ENCODE results near the gene COL27A1.

Gene COL27A1

DNA sequence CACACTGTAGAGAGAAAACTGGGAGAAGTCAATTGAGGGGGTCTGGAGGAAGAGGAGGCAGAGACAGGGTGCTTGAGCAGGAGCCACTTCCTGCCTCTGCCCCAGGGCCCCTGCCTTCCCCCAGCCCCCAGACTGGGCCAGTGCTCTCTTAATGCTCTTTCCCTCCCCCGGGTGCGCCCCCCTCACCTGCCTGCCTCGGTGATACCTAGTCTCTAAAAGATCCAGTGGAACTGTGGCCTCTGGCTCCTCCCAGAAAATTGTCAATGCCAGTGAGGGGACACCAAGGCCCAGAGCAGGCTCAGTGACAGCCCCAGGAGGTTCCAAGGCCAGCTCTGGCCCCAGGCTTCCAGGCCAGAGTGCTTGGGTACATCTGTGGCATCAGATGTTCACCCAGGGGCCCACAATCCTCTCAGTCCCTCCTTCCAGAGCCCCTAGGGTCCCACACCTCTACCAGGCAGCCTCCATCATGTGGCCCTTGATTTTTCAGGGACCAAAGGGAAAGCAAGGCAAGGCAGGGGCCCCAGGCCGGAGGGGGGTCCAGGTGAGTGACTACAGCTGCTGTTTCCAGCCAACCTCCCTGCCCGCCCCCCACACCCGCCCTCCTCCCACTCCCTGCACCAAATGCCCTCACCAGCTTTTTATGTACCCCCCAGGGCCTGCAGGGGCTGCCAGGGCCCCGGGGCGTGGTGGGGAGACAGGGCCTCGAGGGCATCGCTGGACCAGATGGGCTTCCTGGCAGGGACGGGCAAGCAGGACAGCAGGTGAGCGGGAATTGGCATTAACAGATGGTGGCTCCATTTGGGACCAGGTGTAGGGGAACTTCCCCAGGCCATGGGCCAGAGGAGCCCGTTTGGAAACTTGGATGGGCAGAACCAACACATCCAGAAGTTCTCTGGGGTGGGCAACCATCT is 134.5 kb downstream of the COL27A1 start:
- Histone ChIP-seq H3K4me3 (no peak overlapping the region), H3K4me1 (no peaks in the 10 kb centered on the region), H3K27me3 (ENCODE audit: low read depth) (no peaks in the 10 kb centered on the region; the same call in 1 of the 2 replicates), H3K36me3 (replicated peaks) (peaks cover 38% of the 10 kb centered on the region), H3K9me3 (0 out of 2 replicates have a peak, but pooled peaks cover 5% of the 10 kb centered on the region)
- no peak for DNase-seq (ENCODE audit: low spot score in 2 of 2)
- in situ Hi-C loops (cut with MboI; ENCODE audit: low sequenced_read_pairs) = loop anchor here (10.0 to 25.0 kb wide), 2 partner anchors 195 to 553 kb away; partner anchors contain the start of gene KIF12

DNA sequence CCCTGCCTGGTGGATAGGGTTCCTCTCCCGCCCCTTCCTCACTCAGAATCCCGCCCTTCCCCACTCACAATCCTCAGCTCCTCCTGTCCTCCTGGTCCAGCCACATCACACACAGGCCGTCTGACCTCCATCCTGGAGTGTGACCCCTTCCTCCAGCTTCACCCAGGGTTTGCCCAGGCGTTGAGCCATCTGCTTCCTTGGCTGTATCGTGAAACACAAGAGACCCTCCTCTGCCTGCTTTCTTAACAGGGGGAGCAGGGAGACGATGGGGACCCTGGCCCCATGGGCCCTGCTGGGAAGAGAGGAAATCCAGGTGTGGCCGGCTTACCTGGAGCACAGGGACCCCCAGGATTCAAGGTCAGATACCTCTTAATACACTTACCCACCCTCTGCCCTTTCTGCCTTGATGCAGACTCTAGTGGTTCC is 135.2 kb downstream of the COL27A1 start:
- Histone ChIP-seq H3K9me3 (0 out of 2 replicates have a peak, but pooled peaks cover 5% of the 10 kb centered on the region), H3K36me3 (replicated peaks) (peaks cover 43% of the 10 kb centered on the region), H3K4me3 (no peak overlapping the region), H3K27me3 (ENCODE audit: low read depth) (no peaks in the 10 kb centered on the region; the same call in 1 of the 2 replicates), H3K4me1 (no peaks in the 10 kb centered on the region)
- DNase-seq (ENCODE audit: low spot score in 2 of 2) = no peak
- in situ Hi-C loops (cut with MboI; ENCODE audit: low sequenced_read_pairs) = loop anchor here (25.0 kb wide), 1 partner anchor 553 kb away; no protein-coding TSS in a partner anchor

DNA sequence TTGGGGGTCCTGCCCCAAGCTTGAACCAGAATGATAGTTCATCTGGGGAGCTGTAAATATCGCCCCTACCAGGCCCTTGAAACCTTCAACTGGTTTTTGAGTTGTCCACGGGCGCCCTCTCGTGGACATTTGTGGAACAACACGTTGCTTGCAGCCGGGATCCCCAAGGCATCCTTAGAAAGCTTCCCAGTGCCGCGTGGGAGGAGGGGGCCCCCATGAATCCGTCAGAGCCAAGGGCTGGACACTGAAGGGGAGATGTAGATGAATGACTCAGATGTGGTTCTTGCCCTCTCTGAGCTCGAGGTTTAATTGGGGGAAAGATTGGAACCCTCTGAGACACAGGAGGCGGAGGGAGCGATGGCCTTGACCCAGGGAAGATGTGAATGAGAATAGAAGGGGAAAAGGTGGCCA is 135.7 kb downstream of the COL27A1 start:
- H3K9me3 ChIP-seq = 0 out of 2 replicates have a peak, but pooled peaks cover 5% of the 10 kb centered on the region
- no peaks in the 10 kb centered on the region; the same call in 1 of the 2 replicates for H3K27me3 ChIP-seq (ENCODE audit: low read depth)
- in situ Hi-C loops (cut with MboI; ENCODE audit: low sequenced_read_pairs) = loop anchor here (25.0 kb wide), 1 partner anchor 554 kb away; no protein-coding TSS in a partner anchor
- peaks cover 48% of the 10 kb centered on the region for H3K36me3 ChIP-seq (replicated peaks)
- H3K4me3 ChIP-seq = no peak overlapping the region
- DNase-seq (ENCODE audit: low spot score in 2 of 2) = peak; percentile 33 to 81
- no peaks in the 10 kb centered on the region for H3K4me1 ChIP-seq

DNA sequence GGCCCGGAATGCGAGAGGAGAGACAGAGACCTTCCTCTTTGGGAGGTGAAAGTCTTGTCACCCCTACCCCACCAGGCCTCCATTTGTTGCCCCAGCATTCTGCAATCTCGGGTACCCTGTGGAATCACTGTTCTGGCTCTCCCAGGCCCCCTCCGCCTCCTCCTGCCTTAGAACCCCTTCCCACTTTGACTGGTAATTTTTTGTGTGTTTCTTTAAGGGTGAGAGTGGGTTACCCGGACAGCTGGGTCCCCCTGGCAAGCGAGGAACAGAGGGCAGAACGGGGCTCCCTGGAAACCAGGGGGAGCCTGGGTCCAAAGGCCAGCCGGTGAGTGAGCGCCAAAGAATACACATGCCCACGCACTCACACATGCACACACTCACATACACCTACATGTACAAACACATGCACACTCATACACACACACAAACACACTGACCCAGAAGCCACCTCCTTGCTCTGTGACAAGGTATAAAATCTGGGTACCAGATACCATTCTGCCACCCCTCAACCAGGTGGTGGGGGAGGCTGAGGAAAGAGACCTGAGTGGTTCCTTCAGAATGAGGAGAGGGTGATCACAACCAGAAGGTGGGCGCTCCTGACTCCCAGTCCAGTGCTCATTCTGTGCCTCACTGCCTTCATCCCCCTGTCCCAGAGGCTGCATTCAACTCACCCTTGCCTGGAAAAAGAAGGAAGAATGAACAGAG is 136.7 kb downstream of the COL27A1 start:
- Histone ChIP-seq H3K9me3 (0 out of 2 replicates have a peak, but pooled peaks cover 5% of the 10 kb centered on the region), H3K36me3 (replicated peaks) (peaks cover 57% of the 10 kb centered on the region), H3K4me1 (no peaks in the 10 kb centered on the region), H3K27me3 (ENCODE audit: low read depth) (no peaks in the 10 kb centered on the region; the same call in 1 of the 2 replicates), H3K4me3 (no peak overlapping the region)
- DNase-seq (ENCODE audit: low spot score in 2 of 2) = peak in 1 of 2 experiments; percentile 2
- in situ Hi-C loops (cut with MboI; ENCODE audit: low sequenced_read_pairs) = loop anchor here (25.0 kb wide), 1 partner anchor 555 kb away; no protein-coding TSS in a partner anchor

DNA sequence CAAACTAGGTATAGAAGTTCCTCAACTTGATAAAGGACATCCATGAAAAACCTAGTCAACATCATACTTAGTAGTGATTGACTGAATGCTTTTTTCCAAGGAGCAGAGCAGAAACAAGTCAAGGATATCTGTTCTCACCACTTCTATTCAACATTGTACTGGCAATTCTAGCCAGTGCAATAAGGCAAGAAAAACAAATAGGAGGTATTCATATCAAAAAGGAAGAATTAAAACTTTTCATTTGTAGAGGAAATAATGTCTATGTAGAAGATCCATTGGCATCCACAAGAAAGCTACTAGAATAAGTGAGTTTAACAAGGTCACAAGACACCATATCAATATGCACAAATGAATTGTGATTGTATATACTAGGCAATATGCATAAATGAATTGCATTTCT is 139.3 kb downstream of the COL27A1 start:
- peaks cover 69% of the 10 kb centered on the region for H3K36me3 ChIP-seq (replicated peaks)
- in situ Hi-C loops (cut with MboI; ENCODE audit: low sequenced_read_pairs) = loop anchor here (25.0 kb wide), 1 partner anchor 557 kb away; no protein-coding TSS in a partner anchor
- no peaks in the 10 kb centered on the region for H3K4me1 ChIP-seq
- H3K9me3 ChIP-seq = 0 out of 2 replicates have a peak, but pooled peaks cover 5% of the 10 kb centered on the region
- no peak for DNase-seq (ENCODE audit: low spot score in 2 of 2)
- H3K4me3 ChIP-seq = no peak overlapping the region
- H3K27me3 ChIP-seq (ENCODE audit: low read depth) = no peaks in the 10 kb centered on the region; the same call in 1 of the 2 replicates

DNA sequence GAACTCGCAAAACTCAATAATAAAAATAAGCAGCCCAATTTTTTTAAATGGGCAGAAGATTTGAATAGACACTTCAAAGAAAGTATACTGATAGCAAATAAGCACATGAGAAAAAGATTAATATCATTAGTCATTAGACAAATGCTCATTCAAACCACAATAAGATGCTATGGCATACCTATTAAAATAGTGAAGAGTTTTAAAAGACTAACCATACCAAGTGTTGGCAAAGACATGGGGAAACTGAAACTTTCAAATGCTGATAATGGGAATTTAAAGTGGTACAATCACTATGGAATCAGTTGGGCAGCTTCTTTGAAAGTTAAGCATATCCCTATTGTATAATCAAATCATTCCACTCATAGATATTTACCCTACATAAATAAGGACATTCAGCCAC is 141.0 kb downstream of the COL27A1 start:
- Histone ChIP-seq H3K4me3 (no peak overlapping the region), H3K4me1 (no peaks in the 10 kb centered on the region), H3K27me3 (ENCODE audit: low read depth) (no peaks in the 10 kb centered on the region; the same call in 1 of the 2 replicates), H3K9me3 (0 out of 2 replicates have a peak, but pooled peaks cover 5% of the 10 kb centered on the region), H3K36me3 (replicated peaks) (peaks cover 67% of the 10 kb centered on the region)
- in situ Hi-C loops (cut with MboI; ENCODE audit: low sequenced_read_pairs) = loop anchor here (25.0 kb wide), 1 partner anchor 559 kb away; no protein-coding TSS in a partner anchor
- DNase-seq (ENCODE audit: low spot score in 2 of 2) = no peak

DNA sequence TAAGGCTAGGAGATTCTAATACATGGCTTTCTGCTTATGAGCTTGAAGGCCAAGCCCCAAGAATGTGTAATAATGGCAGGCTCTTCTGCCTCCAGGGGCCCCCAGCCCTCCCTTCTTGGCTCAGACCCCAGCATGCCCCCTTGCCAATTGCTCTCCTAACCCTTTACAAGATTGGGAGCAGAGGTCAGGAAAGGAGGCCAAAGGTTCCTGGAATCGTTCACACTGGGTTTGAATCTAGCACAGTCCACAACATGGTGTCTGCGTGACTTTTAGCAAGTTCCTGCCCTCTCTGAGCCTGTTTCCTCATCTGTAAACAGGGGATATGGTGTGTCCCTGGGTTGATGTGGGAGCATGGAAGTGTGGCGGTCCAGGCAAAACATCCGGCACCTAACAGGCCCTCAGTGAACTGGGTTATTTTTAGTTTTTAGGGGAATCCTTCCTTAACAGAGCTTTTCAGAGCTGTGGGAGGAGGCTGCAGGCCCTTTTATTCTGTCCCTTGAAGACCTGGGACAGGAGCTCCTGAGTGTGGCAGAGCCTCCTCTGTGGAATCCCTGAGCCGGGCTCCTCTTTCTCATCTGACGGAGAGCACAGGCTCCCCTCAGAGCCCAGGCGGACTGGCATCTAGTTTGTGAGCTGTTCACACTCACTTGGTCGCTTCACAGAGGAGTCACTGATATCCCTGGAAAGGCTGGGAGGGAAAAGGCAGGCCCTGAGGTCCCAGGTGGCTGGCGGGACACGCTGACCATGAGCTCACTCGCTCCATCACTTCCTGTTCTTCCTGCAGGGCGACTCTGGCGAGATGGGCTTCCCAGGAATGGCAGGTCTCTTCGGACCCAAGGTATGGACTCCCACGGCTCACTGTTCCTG is 144.2 kb downstream of the COL27A1 start:
- peak in 1 of 2 experiments; percentile 6 for DNase-seq (ENCODE audit: low spot score in 2 of 2)
- 0 out of 2 replicates have a peak, but pooled peaks cover 3% of the 10 kb centered on the region for H3K9me3 ChIP-seq
- H3K4me3 ChIP-seq = no peak overlapping the region
- no peaks in the 10 kb centered on the region; the same call in 1 of the 2 replicates for H3K27me3 ChIP-seq (ENCODE audit: low read depth)
- H3K36me3 ChIP-seq (replicated peaks) = peaks cover 45% of the 10 kb centered on the region
- in situ Hi-C loops (cut with MboI; ENCODE audit: low sequenced_read_pairs) = loop anchor here (25.0 kb wide), 1 partner anchor 562 kb away; no protein-coding TSS in a partner anchor
- no peaks in the 10 kb centered on the region for H3K4me1 ChIP-seq

DNA sequence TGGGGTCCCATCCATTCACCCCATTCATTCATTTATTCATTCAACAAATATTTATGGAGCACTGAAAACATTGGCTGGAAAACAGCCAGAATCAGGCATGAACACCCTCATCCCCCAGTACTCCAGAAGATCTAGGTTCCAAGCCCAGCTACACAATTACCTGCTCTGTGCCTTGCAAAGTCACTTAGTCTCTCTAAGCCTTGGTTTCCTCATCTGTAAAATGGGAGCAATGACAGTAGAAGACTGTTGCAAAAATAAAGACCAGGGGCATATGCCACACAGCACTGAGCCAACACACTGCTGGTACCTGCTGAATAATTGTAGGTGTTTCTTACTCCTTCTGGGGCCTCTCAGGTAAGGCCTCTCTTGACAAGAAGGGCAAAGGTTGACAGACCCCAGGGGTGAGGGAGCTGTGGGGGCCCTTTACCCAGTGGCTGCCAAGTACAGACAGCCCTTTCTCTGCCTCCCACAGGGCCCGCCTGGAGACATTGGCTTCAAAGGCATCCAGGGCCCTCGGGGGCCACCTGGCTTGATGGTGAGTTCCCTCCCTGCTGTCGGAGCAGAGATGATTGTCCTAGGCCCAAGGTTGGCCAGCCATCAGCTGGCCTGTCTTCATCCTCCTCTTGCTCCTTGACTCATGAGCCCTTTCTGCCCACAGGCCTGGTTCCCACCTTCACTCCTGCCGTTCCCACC is 145.0 kb downstream of the COL27A1 start:
- Histone ChIP-seq H3K27me3 (ENCODE audit: low read depth) (no peaks in the 10 kb centered on the region), H3K36me3 (replicated peaks) (peaks cover 37% of the 10 kb centered on the region), H3K4me1 (no peaks in the 10 kb centered on the region), H3K4me3 (no peak overlapping the region), H3K9me3 (no peaks in the 10 kb centered on the region)
- in situ Hi-C loops (cut with MboI; ENCODE audit: low sequenced_read_pairs) = no loop called here
- peak in 1 of 2 experiments; percentile 5 for DNase-seq (ENCODE audit: low spot score in 2 of 2)

DNA sequence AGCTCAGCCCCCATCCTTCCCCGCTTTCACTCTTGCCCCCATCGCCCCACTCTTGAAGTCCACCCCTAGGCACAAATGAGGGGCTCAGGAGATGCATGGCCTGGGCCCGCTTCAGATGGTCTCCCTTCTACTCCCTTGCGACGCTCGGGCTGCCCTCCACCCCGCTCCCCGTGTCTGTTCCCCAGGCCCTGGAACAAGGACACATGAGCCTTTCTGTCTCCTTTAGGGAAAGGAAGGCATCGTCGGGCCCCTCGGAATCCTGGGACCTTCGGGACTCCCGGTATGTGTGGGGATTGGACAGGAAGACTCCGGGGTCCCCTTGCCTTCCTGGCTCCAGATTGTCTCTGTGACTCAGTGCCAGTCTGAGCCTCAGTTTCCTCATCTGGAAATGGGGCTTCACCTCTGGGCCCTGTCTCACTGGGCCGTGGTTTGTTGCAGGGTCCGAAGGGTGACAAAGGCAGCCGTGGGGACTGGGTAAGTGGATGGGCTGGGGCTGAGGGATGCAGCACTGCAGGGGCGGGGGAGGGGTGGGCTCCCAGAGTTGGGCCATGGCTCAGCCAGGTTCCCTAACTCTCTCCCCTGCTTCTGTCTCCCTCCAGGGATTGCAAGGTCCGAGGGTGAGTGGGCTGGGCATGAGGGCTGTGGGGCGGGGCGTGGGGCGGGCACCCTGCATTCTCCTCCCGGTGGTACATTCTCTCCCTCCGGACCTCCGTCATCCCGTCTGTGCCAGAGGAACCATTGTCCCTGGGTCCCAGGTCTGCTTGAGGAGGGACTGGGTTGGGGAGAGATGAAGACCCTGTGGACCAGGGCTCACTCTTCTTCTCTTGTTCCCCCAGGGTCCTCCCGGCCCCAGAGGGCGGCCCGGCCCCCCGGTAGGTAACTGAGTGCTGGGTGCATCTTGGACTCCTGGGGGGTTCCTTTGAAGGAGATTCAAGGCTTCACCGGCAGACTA is 145.8 kb downstream of the COL27A1 start:
- H3K36me3 ChIP-seq (replicated peaks) = peaks cover 29% of the 10 kb centered on the region
- H3K27me3 ChIP-seq (ENCODE audit: low read depth) = no peaks in the 10 kb centered on the region
- peaks cover 3% of the 10 kb centered on the region; the same call in 1 of the 2 replicates for H3K4me1 ChIP-seq
- peak in 1 of 2 experiments; percentile 5 for DNase-seq (ENCODE audit: low spot score in 2 of 2)
- no peaks in the 10 kb centered on the region for H3K9me3 ChIP-seq
- no peak overlapping the region for H3K4me3 ChIP-seq
- in situ Hi-C loops (cut with MboI; ENCODE audit: low sequenced_read_pairs) = no loop called here

DNA sequence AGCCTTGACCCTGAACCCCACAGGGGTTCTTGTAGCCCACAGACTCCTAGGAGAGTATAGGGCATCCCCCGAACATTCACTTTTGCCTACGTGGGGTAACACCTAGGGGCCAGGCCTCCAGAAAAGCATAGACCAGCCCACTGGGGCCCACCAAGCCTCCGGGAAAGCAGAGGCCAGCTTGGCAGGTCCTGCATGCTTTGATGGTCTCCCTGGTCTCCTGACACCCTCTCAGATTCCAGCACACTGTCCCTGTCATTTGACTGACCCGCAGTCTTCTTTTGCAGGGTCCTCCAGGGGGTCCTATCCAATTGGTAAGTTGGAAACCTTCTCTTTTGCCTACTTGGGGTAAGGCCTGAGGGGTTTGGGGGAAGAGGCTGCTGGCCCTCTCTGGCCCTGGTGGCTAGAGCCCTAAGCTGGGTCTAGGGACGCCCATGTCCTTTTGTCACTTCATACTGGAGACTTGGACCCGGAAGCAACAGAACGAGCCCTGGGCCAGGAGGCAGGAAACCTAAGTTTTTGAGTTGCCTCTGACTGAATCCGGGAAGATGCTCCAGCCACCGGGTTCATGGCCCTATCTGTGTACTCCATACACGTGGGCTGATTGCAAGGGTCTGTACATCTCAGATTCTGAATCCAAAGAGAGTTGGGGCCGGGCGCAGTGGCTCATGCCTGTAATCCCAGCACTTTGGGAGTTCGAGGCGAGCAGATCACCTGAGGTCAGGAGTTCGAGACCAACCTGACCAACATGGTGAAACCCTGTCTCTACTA is 146.6 kb downstream of the COL27A1 start:
- peaks cover 23% of the 10 kb centered on the region for H3K36me3 ChIP-seq (replicated peaks)
- in situ Hi-C loops (cut with MboI; ENCODE audit: low sequenced_read_pairs) = no loop called here

DNA sequence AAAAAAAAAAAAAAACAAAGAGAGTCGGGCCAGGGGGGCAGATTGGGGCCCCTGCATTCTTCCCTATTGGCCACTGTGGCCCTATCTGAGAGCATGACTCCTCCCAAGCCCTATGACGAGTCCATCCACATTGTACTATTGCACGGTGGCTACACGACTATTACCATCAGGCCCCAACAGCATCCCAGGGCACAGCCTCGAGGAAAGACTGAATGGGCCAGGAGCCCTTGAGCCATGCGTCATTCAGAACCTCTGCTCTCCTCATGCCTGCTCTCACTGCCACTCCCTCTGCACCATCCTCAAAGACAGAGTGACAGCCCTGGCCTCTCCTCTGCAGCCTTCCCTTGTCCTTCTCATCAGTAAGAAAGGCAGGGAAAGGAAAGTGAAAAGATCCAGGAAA is 147.4 kb downstream of the COL27A1 start:
- H3K27me3 ChIP-seq (ENCODE audit: low read depth) = no peaks in the 10 kb centered on the region

More for the DNA sequence above, 146.6 kb downstream of the COL27A1 start:
- Histone ChIP-seq H3K4me3 (no peak overlapping the region), H3K4me1 (peaks cover 3% of the 10 kb centered on the region; the same call in 1 of the 2 replicates), H3K9me3 (no peaks in the 10 kb centered on the region), H3K27me3 (ENCODE audit: low read depth) (no peaks in the 10 kb centered on the region)
- DNase-seq (ENCODE audit: low spot score in 2 of 2) = peak in 1 of 2 experiments; percentile 2

More for the DNA sequence above, 147.4 kb downstream of the COL27A1 start:
- H3K36me3 ChIP-seq (replicated peaks) = peaks cover 20% of the 10 kb centered on the region
- in situ Hi-C loops (cut with MboI; ENCODE audit: low sequenced_read_pairs) = no loop called here
- peak in 1 of 2 experiments; percentile 4 for DNase-seq (ENCODE audit: low spot score in 2 of 2)
- no peak overlapping the region for H3K4me3 ChIP-seq
- H3K9me3 ChIP-seq = no peaks in the 10 kb centered on the region
- peaks cover 3% of the 10 kb centered on the region; the same call in 1 of the 2 replicates for H3K4me1 ChIP-seq

All from HAP-1 (cell line).